Testis (tissue), 2 donors: Measurements from ENCODE around the gene GTPBP1.

ENCODE experiments used
- CTCF ChIP-seq, 3 experiments: fragments of 450-650 bp in 2 of 3; fragments of 200-600 bp in 1 of 3; sonication (generic) in 1 of 3; IDR thresholded peaks; one replicate each; pipeline ENCODE4 v1.5.1; 2016 to 2019; ENCODE audit warnings: antibody characterized with exemption in 3 of 3, mild to moderate bottlenecking in 2 of 3, moderate library complexity in 1 of 3
- POLR2A ChIP-seq: fragments of 450-650 bp; IDR thresholded peaks from one replicate; pipeline ENCODE4 v1.6.1; 2017; ENCODE audit warnings: antibody characterized with exemption, mild to moderate bottlenecking, moderate library complexity

- no peak for TF ChIP-seq POLR2A
- no peak for TF ChIP-seq CTCF (IDR thresholded peaks at IDR 0.05)
Observed at GRCh38 chr22:38777087-38777671, 71.4 kb downstream of the GTPBP1 start.
